Right cardiac atrium (tissue), 5 donors: Measurements from ENCODE around the gene XAB2. TPM values are rescaled to one million over a fixed set of nuclear protein-coding genes. Genes with fewer than 3 reads are reported as not detected.

Experiments
- ATAC-seq, 2 donors: fragments of 200-7000 bp; cut with Tn5 transposase; one replicate each; pipeline versions ENCODE4 v1.8.0 to v1.9.1; 2020; ENCODE audit warnings: moderate library complexity in 2 of 2, mild to moderate bottlenecking in 1 of 2
- DNase-seq, 3 donors: peaks; one replicate each; pipeline ENCODE4 v3.0.0-alpha.2; 2020
- H3K27ac ChIP-seq: one replicate; pipeline ENCODE4 v1.5.1; 2013; ENCODE audit warnings: mild to moderate bottlenecking, low read length, control low read depth, moderate library complexity
- H3K27me3 ChIP-seq: one replicate; pipeline ENCODE4 v1.6.1; 2013; ENCODE audit not compliant: control insufficient read depth, insufficient read depth
- H3K4me1 ChIP-seq: one replicate; pipeline ENCODE4 v1.6.1; 2013; ENCODE audit warnings: low read length; ENCODE audit not compliant: control insufficient read depth, insufficient read depth
- H3K4me3 ChIP-seq: one replicate; pipeline ENCODE4 v1.5.1; 2013; ENCODE audit warnings: low read length, control low read depth
- H3K9me3 ChIP-seq: one replicate; pipeline ENCODE4 v1.6.1; 2013; ENCODE audit warnings: low read length; ENCODE audit not compliant: control insufficient read depth
- WGBS: extraction: QIAGEN DNeasy Blood & Tissue Kit; methylation state at CpG from one replicate; pipeline ENCODE4 v1.1.7; 2013; 5-methylcytosine and 5-hydroxymethylcytosine counted together
- intact Hi-C, 4 donors: fragments of 100-400 bp; cut with DNase I; formaldehyde crosslinking; loops; one replicate each; pipeline versions ENCODE4 v1.11.0 to v1.14.0; 2022 to 2023
- long read RNA-seq, 4 donors: library from polyadenylated mRNA; unstranded; transcript quantifications; one replicate each; pipeline ENCODE4 v2.0.0, GENCODE V29; 2020 to 2021
- polyA plus RNA-seq: library from polyadenylated mRNA; stranded (reverse); fragments of 200-250 nt; gene quantifications from one replicate; pipeline ENCODE4 v1.2.3, GENCODE V29; 2013
- total RNA-seq, 4 donors: library from RNA; stranded (reverse); fragmentation: NEBNext Ultra II Directional; extraction: Animal tissue kit (Norgen Biotek cat#: 25700); gene quantifications; one replicate each; pipeline ENCODE4 v1.2.1, GENCODE V29; 2021
- donor health status: healthy with polysubstance abuse.
- donor health status: DM: no; HTN: yes; CAD: no.
- donor health status: DM: no; HTN: no; CAD: no.
- donor health status: DM: no; HTN: yes; CAD: no; lungs with severe emphysema.
- donor health status: DM: yes; HTN: yes; CAD: no.

XAB2 gene
- 10 to 100 TPM; 18.9 to 27.3 (median 26.0) TPM for total RNA-seq
- 19.0 TPM for polyA plus RNA-seq
- long read RNA-seq, donor 1, transcript XAB2-201 (19 exons, 2,667 nt), result major isoform, 13 of 24 reads
- long read RNA-seq, donor 1, partial matches to known transcripts, result 10 of 24 reads
- long read RNA-seq, donor 1, other reads (novel, unspliced or antisense), result 1 of 24 reads
- long read RNA-seq, donor 2, transcript XAB2-201 (19 exons, 2,667 nt), result major isoform, 6 of 11 reads
- long read RNA-seq, donor 2, partial matches to known transcripts, result 3 of 11 reads
- long read RNA-seq, donor 2, other reads (novel, unspliced or antisense), result 2 of 11 reads
- long read RNA-seq, donor 3, partial matches to known transcripts, result 4 of 9 reads
- long read RNA-seq, donor 3, other reads (novel, unspliced or antisense), result 2 of 9 reads
- long read RNA-seq, donor 4, transcript XAB2-201 (19 exons, 2,667 nt), result major isoform, 8 of 17 reads
- long read RNA-seq, donor 4, partial matches to known transcripts, result 8 of 17 reads
- long read RNA-seq, donor 4, other reads (novel, unspliced or antisense), result 1 of 17 reads

- DNase-seq, result peak; percentile 95 to 98 (median 97)
- WGBS, result under 1% methylated on average over 40 of the region's 40 CpGs
- peak within 1 kb of the TSS; percentile 71 for H3K27ac ChIP-seq
- intact Hi-C loops, result no loop called here
- peak within 1 kb of the TSS; percentile 94 for H3K4me3 ChIP-seq
- ATAC-seq, result peak; percentile 98
- no peaks in the 10 kb centered on the region for H3K27me3 ChIP-seq
- no peaks in the 10 kb centered on the region for H3K9me3 ChIP-seq
- peaks cover 2% of the 10 kb centered on the region for H3K4me1 ChIP-seq
Measured at GRCh38 chr19:7629347-7630054, at the start of gene XAB2, which contains the start of gene PET100. TSS of gene XAB2 (minus strand) at chr19:7629545. CDS start at chr19:7629527, 18 bp downstream. TSS of gene PET100 (plus strand) at chr19:7629793. CDS start at chr19:7629834, 41 bp downstream.

- intact Hi-C loops, result loop anchor here in 2 of 4 donors (5.0 to 10.0 kb wide), 2 partner anchors 110 to 127 kb away; no protein-coding TSS in a partner anchor
- Histone ChIP-seq H3K4me3 (no peak overlapping the region), H3K27ac (no peak overlapping the region), H3K4me1 (no peaks in the 10 kb centered on the region), H3K27me3 (no peaks in the 10 kb centered on the region), H3K9me3 (no peaks in the 10 kb centered on the region)
- no peak for ATAC-seq
- DNase-seq, result no peak
- 23% methylated on average over 12 of the region's 12 CpGs for WGBS
Measured at GRCh38 chr19:7677669-7678311, 48.4 kb upstream of the XAB2 start.

GRCh38 chr19:7676854-7677253, 47.5 kb upstream of the XAB2 start, which contains the start of gene MCEMP1:
TSS of gene MCEMP1 (plus strand) at chr19:7677090. CDS start at chr19:7677121, 31 bp downstream.
- Histone ChIP-seq H3K4me3 (no peak within 1 kb of the TSS), H3K27me3 (no peaks in the 10 kb centered on the region)

GRCh38 chr19:7676376-7676775, 47.0 kb upstream of the XAB2 start:
- Histone ChIP-seq H3K4me3 (no peak overlapping the region), H3K27me3 (no peaks in the 10 kb centered on the region), H3K27ac (no peak overlapping the region), H3K9me3 (no peaks in the 10 kb centered on the region), H3K4me1 (no peaks in the 10 kb centered on the region)
- peak in 1 of 3 donors; percentile 28 for DNase-seq
- intact Hi-C loops, result loop anchor here in 2 of 4 donors (5.0 to 10.0 kb wide), 2 partner anchors 109 to 128 kb away; no protein-coding TSS in a partner anchor
- 45% methylated on average over 7 of the region's 7 CpGs for WGBS
- ATAC-seq, result no peak

More at GRCh38 chr19:7676854-7677253, 47.5 kb upstream of the XAB2 start, which contains the start of gene MCEMP1:
- peak in 2 of 3 donors; percentile 29 to 68 for DNase-seq
- ATAC-seq, result no peak
- no peaks in the 10 kb centered on the region for H3K9me3 ChIP-seq
- no peaks in the 10 kb centered on the region for H3K4me1 ChIP-seq
- intact Hi-C loops, result loop anchor here in 2 of 4 donors (5.0 to 10.0 kb wide), 2 partner anchors 110 to 128 kb away; no protein-coding TSS in a partner anchor
- WGBS, result 43% methylated on average over 10 of the region's 10 CpGs
- H3K27ac ChIP-seq, result no peak within 1 kb of the TSS

- ATAC-seq, result peak; percentile 57 to 93
- intact Hi-C loops, result loop anchor here in 2 of 4 donors (5.0 to 10.0 kb wide), 2 partner anchors 107 to 130 kb away; no protein-coding TSS in a partner anchor
- DNase-seq, result peak; percentile 65 to 87 (median 83)
- Histone ChIP-seq H3K9me3 (no peaks in the 10 kb centered on the region), H3K27ac (no peak overlapping the region), H3K4me3 (no peak overlapping the region), H3K4me1 (no peaks in the 10 kb centered on the region), H3K27me3 (no peaks in the 10 kb centered on the region)
- WGBS, result 56% methylated on average over 20 of the region's 21 CpGs
Measured at GRCh38 chr19:7674010-7675005, 45.0 kb upstream of the XAB2 start.

GRCh38 chr19:7672522-7672921, 43.2 kb upstream of the XAB2 start:
- DNase-seq, result no peak
- Histone ChIP-seq H3K27ac (no peak overlapping the region), H3K4me3 (no peak overlapping the region), H3K4me1 (no peaks in the 10 kb centered on the region), H3K27me3 (no peaks in the 10 kb centered on the region), H3K9me3 (no peaks in the 10 kb centered on the region)
- ATAC-seq, result no peak
- intact Hi-C loops, result loop anchor here in 1 of 4 donors (10.0 kb wide), 1 partner anchor 132 kb away; no protein-coding TSS in a partner anchor
- 48% methylated on average over 9 of the region's 9 CpGs for WGBS

GRCh38 chr19:7670790-7671189, 41.4 kb upstream of the XAB2 start:
- WGBS, result 37% methylated on average over 9 of the region's 9 CpGs
- intact Hi-C loops, result loop anchor here in 1 of 4 donors (10.0 kb wide), 1 partner anchor 134 kb away; no protein-coding TSS in a partner anchor

GRCh38 chr19:7670150-7670783, 40.9 kb upstream of the XAB2 start:
- no peak overlapping the region for H3K4me3 ChIP-seq
- intact Hi-C loops, result loop anchor here in 1 of 4 donors (10.0 kb wide), 1 partner anchor 135 kb away; no protein-coding TSS in a partner anchor
- no peaks in the 10 kb centered on the region for H3K9me3 ChIP-seq
- DNase-seq (peak in 1 of 3 donors; percentile 44), ATAC-seq (no peak)
- no peaks in the 10 kb centered on the region for H3K4me1 ChIP-seq
- WGBS, result 3% methylated on average over 43 of the region's 43 CpGs
- H3K27me3 ChIP-seq, result no peaks in the 10 kb centered on the region
- H3K27ac ChIP-seq, result no peak overlapping the region

More at GRCh38 chr19:7670790-7671189, 41.4 kb upstream of the XAB2 start:
- H3K4me1 ChIP-seq, result no peaks in the 10 kb centered on the region
- no peak overlapping the region for H3K27ac ChIP-seq
- DNase-seq (no peak), ATAC-seq (no peak)
- no peaks in the 10 kb centered on the region for H3K9me3 ChIP-seq
- H3K4me3 ChIP-seq, result no peak overlapping the region
- no peaks in the 10 kb centered on the region for H3K27me3 ChIP-seq

- Histone ChIP-seq H3K27me3 (no peaks in the 10 kb centered on the region), H3K9me3 (no peaks in the 10 kb centered on the region), H3K4me3 (no peak overlapping the region), H3K27ac (no peak overlapping the region), H3K4me1 (no peaks in the 10 kb centered on the region)
- peak in 1 of 3 donors; percentile 17 for DNase-seq
- no peak for ATAC-seq
- 30% methylated on average over 9 of the region's 9 CpGs for WGBS
- intact Hi-C loops, result loop anchor here in 1 of 4 donors (10.0 kb wide), 1 partner anchor 135 kb away; no protein-coding TSS in a partner anchor
Measured at GRCh38 chr19:7669641-7670040, 40.3 kb upstream of the XAB2 start.
